HL-60 (cell line): Measurements from ENCODE around the gene CHSY3.

Experiments used
- DNase-seq, 2 experiments: peaks; one replicate each; pipeline ENCODE4 v3.0.0-alpha.2; 2010 to 2020; ENCODE audit warnings: low read depth in 1 of 2, low spot score in 1 of 2
- H3K27ac ChIP-seq: fragments of 250-450 bp; sonication (Bioruptor Pico); replicated peaks from 2 replicates; pipeline ENCODE4 v1.5.1; 2020; ENCODE audit warnings: mild to moderate bottlenecking, moderate library complexity
- H3K27me3 ChIP-seq: fragments of 250-450 bp; sonication (Bioruptor Pico); 2 replicates; pipeline ENCODE4 v1.5.1; 2021; ENCODE audit warnings: mild to moderate bottlenecking, moderate library complexity; ENCODE audit not compliant: insufficient read depth, poor library complexity, severe bottlenecking
- H3K4me3 ChIP-seq: replicated peaks from 2 replicates; pipeline ENCODE4 v1.5.1; 2011; ENCODE audit warnings: mild to moderate bottlenecking, control low read depth, low read length; ENCODE audit not compliant: insufficient read depth
- GABPA ChIP-seq: IDR thresholded peaks from 2 replicates; pipeline ENCODE4 v1.6.1; 2012; ENCODE audit warnings: low read depth
- POLR2AphosphoS5 ChIP-seq: IDR thresholded peaks from 2 replicates; pipeline ENCODE4 v1.6.1; 2012; ENCODE audit warnings: low read depth
- SPI1 ChIP-seq: IDR thresholded peaks from 2 replicates; pipeline ENCODE4 v1.6.1; 2012; ENCODE audit warnings: low read depth, mild to moderate bottlenecking, borderline replicate concordance
- TF ChIP-seq, protein P1 (sequence below): IDR thresholded peaks from 2 replicates; pipeline ENCODE4 v1.6.1; 2012; ENCODE audit warnings: low read depth; ENCODE audit not compliant: insufficient replicate concordance
- TF ChIP-seq, protein P2 (sequence below): IDR thresholded peaks from one replicate; pipeline ENCODE4 v1.5.1; 2011; ENCODE audit warnings: low read length, control low read depth, inconsistent platforms; ENCODE audit not compliant: insufficient read depth

CHSY3 gene

DNA sequence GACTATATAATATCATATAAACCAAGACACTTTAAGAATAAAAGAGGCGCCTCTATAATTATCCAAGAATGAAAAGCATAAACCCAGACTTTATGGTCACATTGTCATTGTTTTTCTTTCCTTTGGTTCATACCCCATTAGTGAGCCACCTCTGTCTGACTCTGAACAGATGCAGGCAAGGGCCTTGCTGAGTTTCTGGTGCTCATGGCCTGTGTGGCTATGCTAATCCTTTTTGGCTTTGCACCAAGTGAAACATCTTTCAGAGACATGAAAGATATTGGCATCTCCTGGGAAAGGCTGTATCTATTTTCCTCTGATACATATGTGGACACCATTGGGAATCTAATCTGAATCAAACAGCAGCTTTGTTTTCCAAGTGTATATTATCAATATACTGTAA is 222.5 kb downstream of the CHSY3 start:
- TF ChIP-seq GABPA (no peak), POLR2AphosphoS5 (no peak), SPI1 (no peak)
- TF ChIP-seq, protein P1, sequence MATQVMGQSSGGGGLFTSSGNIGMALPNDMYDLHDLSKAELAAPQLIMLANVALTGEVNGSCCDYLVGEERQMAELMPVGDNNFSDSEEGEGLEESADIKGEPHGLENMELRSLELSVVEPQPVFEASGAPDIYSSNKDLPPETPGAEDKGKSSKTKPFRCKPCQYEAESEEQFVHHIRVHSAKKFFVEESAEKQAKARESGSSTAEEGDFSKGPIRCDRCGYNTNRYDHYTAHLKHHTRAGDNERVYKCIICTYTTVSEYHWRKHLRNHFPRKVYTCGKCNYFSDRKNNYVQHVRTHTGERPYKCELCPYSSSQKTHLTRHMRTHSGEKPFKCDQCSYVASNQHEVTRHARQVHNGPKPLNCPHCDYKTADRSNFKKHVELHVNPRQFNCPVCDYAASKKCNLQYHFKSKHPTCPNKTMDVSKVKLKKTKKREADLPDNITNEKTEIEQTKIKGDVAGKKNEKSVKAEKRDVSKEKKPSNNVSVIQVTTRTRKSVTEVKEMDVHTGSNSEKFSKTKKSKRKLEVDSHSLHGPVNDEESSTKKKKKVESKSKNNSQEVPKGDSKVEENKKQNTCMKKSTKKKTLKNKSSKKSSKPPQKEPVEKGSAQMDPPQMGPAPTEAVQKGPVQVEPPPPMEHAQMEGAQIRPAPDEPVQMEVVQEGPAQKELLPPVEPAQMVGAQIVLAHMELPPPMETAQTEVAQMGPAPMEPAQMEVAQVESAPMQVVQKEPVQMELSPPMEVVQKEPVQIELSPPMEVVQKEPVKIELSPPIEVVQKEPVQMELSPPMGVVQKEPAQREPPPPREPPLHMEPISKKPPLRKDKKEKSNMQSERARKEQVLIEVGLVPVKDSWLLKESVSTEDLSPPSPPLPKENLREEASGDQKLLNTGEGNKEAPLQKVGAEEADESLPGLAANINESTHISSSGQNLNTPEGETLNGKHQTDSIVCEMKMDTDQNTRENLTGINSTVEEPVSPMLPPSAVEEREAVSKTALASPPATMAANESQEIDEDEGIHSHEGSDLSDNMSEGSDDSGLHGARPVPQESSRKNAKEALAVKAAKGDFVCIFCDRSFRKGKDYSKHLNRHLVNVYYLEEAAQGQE: no peak
- TF ChIP-seq, protein P2, sequence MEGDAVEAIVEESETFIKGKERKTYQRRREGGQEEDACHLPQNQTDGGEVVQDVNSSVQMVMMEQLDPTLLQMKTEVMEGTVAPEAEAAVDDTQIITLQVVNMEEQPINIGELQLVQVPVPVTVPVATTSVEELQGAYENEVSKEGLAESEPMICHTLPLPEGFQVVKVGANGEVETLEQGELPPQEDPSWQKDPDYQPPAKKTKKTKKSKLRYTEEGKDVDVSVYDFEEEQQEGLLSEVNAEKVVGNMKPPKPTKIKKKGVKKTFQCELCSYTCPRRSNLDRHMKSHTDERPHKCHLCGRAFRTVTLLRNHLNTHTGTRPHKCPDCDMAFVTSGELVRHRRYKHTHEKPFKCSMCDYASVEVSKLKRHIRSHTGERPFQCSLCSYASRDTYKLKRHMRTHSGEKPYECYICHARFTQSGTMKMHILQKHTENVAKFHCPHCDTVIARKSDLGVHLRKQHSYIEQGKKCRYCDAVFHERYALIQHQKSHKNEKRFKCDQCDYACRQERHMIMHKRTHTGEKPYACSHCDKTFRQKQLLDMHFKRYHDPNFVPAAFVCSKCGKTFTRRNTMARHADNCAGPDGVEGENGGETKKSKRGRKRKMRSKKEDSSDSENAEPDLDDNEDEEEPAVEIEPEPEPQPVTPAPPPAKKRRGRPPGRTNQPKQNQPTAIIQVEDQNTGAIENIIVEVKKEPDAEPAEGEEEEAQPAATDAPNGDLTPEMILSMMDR: no peak
- no peak for DNase-seq
- Histone ChIP-seq H3K27ac (no peak overlapping the region), H3K4me3 (no peak overlapping the region), H3K27me3 (no peaks in the 10 kb centered on the region)

DNA sequence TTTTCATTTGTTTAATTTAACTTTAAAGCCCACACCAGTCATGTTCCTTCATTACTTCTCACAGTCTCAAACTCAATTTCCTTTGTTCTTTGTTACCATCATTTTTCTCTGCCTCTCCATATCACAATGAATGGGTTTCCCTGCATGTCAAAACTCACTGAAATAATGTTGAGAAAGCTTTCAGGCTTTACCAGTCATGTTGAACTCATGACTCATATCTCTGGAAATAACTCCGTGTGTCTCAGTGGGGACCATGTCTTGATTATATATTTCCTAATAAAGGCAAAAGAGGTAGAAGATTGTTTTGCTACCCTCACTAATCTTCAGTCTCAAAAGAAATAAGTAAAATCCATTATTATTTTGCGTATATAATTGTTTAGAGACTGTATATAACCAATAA is 231.2 kb downstream of the CHSY3 start:
- Histone ChIP-seq H3K4me3 (no peak overlapping the region), H3K27me3 (no peaks in the 10 kb centered on the region), H3K27ac (no peak overlapping the region)
- TF ChIP-seq GABPA (no peak), SPI1 (no peak), POLR2AphosphoS5 (no peak)
- TF ChIP-seq, protein P1: no peak
- TF ChIP-seq, protein P2: no peak
- DNase-seq: no peak

DNA sequence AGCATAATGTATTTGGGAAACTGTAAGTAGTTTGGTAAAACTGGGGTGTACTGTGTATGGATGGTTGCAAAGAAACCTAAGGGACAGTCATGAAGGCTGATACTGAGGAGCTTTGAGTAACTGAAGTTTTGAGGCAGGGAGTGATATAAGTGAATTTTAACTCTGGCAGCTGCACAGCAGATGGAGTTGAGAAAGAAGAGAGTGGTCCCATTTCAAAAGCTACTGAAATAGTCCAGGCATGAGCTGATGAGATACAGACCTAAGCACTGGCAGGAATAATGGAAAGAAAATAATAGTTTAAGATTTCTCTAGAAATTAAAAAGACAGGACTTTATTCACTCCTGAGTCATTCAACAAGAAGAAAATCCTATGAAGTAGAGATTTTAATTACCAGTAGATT is 232.0 kb downstream of the CHSY3 start:
- no peak overlapping the region for H3K4me3 ChIP-seq
- no peak for DNase-seq
- no peaks in the 10 kb centered on the region for H3K27me3 ChIP-seq
- TF ChIP-seq GABPA (no peak), SPI1 (no peak), POLR2AphosphoS5 (no peak)
- TF ChIP-seq, protein P1: no peak
- TF ChIP-seq, protein P2: no peak
- H3K27ac ChIP-seq: no peak overlapping the region
